ENCODE results near the gene NUAK2.
"Not testable (repeated sequence)": the region's sequence is repeated elsewhere in the genome, so short reads cannot be mapped to it uniquely, and the experiment has no call there.

NUAK2 gene

DNA sequence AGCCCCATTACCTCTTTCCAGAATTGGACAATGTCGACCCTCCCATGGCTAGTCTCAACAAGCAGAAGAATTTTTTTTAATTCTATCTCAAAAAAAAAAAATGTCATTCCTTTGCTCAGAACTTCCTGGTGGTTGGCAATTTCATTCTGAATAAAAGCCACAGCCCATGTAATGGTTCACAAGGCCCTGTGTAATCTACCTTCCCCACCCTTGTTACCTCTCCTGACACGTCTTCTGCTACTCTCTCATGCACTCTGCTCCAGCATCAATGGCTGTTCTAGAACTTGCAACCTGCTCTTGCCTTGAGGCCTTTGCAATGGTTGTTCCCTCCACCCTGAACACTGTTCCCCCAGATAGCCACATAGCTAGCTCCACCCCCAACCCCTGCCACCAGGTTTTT lies 25.4 kb downstream of the NUAK2 start:
- DNase-seq (ENCODE audit: low read depth) = no peak

GRCh38 chr1:205294934-205295333 lies 26.6 kb downstream of the NUAK2 start:
- DNase-seq (ENCODE audit: low read depth) = no peak

- no peak for DNase-seq (ENCODE audit: low read depth)
Observed at GRCh38 chr1:205294175-205294917, 27.2 kb downstream of the NUAK2 start.

GRCh38 chr1:205293350-205294074 lies 28.0 kb downstream of the NUAK2 start:
- no peak for DNase-seq (ENCODE audit: low read depth)

GRCh38 chr1:205291596-205291995 lies 29.9 kb downstream of the NUAK2 start:
- DNase-seq (ENCODE audit: low read depth) = no peak

DNA sequence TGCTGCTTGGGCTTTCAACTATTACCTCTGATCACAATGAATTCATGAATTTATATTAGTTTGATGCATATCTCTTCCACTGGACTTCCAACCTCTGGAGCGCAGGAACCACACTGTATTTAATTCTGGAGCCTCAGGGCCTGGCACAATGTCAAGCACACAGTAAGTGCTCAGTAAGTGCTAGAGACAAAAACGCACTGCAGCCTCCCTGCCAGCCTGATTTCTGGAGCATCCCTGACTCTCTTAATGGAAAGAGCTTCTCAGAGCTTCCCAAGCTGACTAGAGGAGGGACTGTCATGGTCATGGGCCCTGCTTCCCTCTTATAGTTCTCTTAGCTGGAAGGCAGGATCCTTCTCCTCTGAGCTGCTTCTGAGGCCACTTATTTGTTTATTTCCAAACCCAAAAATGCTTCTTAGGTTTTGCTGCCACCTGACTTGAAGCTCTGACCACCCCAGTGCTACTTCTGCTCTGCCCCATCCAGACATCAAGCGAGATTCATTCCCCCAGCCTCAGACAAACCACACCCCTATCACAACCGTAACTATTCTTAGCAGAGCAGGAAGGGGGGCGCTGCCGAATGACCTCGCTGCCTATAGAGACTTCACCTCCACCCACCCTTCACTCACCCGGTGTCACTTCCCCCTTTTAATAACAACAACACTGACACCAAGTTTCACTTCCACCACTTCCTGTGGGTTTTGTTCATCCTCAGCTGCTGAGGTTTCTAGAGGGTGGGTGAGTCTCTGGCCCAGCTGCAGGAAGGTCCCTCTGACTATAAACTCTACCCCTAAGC lies 33.6 kb downstream of the NUAK2 start:
- DNase-seq (ENCODE audit: low read depth) = peak; percentile 59

- DNase-seq (ENCODE audit: low read depth) = no peak
Observed at GRCh38 chr1:205287076-205287475, 34.5 kb downstream of the NUAK2 start.

- DNase-seq (ENCODE audit: low read depth) = no peak
Observed at GRCh38 chr1:205286335-205286950, 35.1 kb downstream of the NUAK2 start.

DNA sequence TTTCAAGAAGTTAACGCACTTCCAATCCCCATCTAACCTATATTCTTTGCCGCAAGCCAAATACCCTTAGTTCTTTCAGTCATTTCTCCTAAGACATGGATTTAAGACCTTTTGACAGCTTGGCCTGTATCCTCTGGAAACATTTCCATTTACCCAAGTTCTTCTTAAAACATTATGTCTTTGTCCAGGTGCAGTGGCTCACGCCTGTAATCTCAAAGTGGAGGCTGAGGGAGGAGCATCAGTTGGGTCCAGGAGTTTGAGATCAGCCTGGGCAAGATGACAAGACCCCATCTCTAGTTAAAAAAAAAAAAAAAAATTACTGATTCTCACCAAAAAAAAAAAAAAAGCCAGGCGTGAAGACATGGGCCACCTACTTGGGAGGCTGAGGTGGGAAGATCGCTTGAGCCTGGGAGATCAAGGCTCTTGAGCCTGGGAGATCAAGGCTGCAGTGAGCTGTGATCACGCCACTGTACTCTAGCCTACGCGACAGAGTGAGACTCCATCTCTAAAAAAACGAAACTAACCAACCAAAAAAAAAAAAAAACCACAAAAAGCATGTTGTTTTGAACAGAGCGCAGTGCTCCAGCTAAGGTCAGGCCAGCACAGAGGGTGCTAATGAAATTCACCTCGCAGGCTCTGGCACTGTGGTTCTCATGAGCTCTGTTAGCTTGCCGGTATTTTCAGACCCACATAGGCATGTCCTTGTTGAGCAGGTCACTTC lies 36.0 kb downstream of the NUAK2 start:
- DNase-seq (ENCODE audit: low read depth) = no peak

DNA sequence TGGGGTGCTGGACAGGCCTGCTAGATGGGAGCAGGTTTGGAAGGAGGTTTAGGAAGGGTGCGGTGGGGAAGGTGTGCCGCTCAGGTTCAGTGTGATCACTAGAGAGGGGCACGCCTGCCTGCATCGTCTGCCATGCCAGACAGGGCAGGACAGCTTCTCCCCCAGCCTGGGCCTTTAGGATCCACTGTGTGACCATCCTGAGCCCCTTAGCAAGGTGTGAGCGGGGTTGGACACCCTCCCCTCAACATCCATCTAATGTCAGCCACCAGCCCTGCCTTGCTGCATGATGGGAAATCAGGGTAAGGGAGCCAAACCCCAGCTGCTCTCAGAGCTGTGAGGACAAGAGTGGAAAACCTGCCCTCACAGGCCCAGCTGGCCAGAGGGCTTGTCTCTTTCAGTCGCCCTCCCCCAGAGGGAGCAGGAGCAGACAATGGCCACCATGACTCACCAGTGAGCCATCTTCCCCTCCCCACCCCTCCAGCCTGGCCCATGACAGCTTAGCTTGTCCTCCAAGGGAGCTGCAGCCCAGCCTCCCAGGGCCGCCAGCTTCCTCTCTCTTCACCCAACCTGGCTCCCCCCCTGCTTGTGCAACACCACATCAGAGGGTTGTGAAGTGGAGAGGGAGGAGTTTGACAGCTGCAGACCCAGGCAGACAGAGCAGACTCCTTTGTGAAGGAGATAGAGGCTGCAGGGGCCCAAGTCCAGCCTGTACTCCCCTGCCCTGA lies 37.0 kb downstream of the NUAK2 start:
- DNase-seq (ENCODE audit: low read depth) = peak; percentile 83

GRCh38 chr1:205283270-205284147 lies 38.0 kb downstream of the NUAK2 start:
- DNase-seq (ENCODE audit: low read depth) = no peak

DNA sequence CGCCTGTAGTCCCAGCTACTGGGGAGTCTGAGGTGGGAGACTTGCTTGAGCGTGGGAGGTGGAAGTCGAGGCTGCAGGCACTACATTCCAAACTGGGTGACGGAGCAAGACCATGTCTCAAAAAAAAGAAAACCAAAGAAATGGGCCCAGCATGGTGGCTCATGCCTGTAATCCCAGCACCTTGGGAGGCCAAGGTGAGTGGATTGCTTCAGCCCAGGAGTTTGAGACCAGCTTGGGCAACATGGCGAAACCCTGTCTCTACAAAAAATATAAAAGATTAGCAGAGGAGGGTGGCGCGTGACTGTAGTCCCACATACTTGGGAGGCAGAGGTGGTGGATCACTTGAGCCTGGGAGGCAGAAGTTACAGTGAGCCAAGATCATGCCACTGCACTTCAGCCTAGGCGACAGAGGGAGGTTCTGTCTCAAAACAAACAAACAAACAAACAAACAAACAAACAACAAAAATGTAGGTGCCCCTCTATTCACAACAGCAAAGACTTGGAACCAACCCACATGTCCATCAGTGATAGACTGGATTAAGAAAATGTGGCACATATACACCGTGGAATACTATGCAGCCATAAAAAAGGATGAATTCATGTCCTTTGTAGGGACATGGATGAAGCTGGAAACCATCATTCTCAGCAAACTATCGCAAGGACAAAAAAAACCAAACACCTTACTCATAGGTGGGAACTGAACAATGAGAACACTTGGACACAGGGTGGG lies 40.7 kb downstream of the NUAK2 start:
- DNase-seq (ENCODE audit: low read depth) = not testable (repeated sequence)

- DNase-seq (ENCODE audit: low read depth) = no peak
Observed at GRCh38 chr1:205279986-205280385, 41.6 kb downstream of the NUAK2 start.

GRCh38 chr1:205276689-205277065 lies 44.9 kb downstream of the NUAK2 start:
- DNase-seq (ENCODE audit: low read depth) = no peak

DNA sequence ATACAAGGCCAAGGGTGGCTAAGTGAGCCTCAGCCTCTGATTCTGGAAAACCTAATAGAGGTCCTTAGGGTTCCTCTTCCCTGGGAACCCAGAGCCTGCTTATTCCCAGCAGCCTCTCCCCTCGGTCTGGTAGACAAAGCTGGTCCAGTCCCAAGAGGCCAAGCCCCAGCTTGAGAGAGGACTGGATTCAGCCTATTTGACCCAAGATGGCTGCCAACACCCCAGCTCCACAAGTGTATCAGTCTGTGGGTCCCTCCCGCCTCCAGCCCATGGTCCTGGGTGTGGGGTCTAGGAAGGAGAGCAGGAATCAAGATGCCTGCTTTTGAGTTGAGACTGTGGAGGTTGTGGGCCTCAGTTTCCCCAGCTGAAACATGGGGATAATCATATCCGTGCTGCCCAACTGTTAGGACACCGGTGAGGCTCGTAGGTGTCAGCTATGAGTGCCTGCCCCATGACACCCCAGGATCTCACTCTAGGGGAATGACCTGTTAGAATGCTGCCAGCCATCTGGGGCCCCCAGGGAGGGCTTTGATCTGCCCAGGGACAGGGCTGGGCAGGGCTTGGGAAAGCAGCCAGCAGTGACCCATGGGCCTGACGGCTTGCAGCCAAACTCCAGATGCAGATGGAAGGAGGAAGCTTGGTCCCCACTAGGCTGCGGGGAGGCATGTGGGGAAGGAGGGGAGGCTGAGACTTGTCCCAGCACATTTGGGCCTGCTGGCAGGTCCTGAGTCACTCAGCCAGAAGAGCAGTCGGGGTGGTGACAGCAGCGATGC lies 45.4 kb downstream of the NUAK2 start:
- DNase-seq (ENCODE audit: low read depth) = no peak

DNA sequence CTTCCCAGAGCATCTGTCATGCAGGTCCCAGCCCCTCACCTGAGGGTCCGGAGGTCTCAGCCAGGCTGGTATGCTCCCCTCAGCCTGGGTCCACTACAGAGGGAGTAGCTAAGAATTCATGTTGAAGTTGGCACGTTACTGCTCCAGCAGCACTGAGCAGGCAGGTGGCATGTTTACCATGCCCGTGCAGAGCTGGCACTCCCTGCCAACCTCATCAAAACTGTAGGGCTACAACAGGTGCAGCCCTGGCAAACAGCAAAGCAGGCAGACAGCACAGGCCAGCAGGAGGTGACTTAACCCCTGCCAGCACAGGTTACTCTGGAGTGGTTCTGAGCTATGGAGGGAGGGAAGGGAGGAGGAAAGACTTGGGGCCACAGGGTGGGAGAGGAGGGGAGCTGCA lies 46.4 kb downstream of the NUAK2 start:
- no peak for DNase-seq (ENCODE audit: low read depth)

- no peak for DNase-seq (ENCODE audit: low read depth)
Observed at GRCh38 chr1:205274041-205274691, 47.4 kb downstream of the NUAK2 start.

DNA sequence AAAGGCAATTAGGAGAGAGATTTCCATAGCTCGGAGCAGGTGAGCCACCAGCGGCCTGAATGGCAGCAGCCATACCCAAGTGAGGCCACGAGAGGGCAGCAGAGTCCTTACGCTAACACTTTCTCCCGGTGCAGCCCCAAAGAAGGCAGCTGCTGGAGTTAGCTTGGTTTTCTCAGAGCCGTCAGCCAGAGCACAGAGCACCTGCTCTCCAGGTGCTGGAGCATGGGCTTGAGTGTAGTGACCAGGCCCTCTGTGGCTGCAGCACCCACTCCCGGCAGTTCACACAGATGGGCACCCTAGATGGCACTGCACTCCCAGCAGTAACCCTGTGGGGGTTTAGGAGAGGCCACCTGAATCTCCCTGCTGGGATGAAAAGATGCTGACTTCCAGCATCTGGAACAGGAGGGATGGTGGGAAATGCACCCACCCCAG lies 48.0 kb downstream of the NUAK2 start:
- DNase-seq (ENCODE audit: low read depth) = peak; percentile 80

Data from stimulated activated CD8-positive, alpha-beta memory T cell treated with anti-CD3 and anti-CD28 coated beads, Interleukin-15, amount 100 ng/mL, for 1 hour (primary cell).